Common myeloid progenitor, CD34-positive (primary cell): Measurements from ENCODE around the gene SURF2.

Source experiments
- CTCF ChIA-PET: fragments of 350-600 bp; sonication (Branson Sonifier 250); formaldehyde crosslinking; loops from one replicate; lab custom pipeline; 2021; ENCODE audit warnings: antibody characterized with exemption; lab: Charles Lee
- POLR2A ChIA-PET: fragments of 350-600 bp; sonication (Branson Sonifier 250); formaldehyde crosslinking; loops from one replicate; lab custom pipeline; 2021; ENCODE audit warnings: antibody characterized with exemption; lab: Charles Lee
- DNase-seq, 3 donors: peaks; one replicate each; pipeline versions ENCODE4 v3.0.0 to v3.0.0-alpha.2; 2013
- H3K27ac ChIP-seq, 2 experiments: 1 replicate in 1 of 2; 2 replicates in 1 of 2; pipeline ENCODE4 v1.7.0; 2013; ENCODE audit warnings: inconsistent platforms in 2 of 2, low read length in 2 of 2, mild to moderate bottlenecking in 2 of 2, low read depth in 1 of 2, moderate library complexity in 1 of 2; ENCODE audit not compliant: severe bottlenecking in 2 of 2, insufficient read depth in 1 of 2, poor library complexity in 1 of 2
- H3K27me3 ChIP-seq, 5 experiments: replicated peaks in 2 of 5; 1 replicate in 3 of 5; 2 replicates in 2 of 5; pipeline versions ENCODE4 v1.6.1 to v1.7.0; 2013; ENCODE audit warnings: low read length in 4 of 5, mild to moderate bottlenecking in 2 of 5, moderate library complexity in 2 of 5, inconsistent platforms in 1 of 5; ENCODE audit not compliant: insufficient read depth in 5 of 5, control insufficient read depth in 4 of 5
- H3K36me3 ChIP-seq, 4 experiments: 1 replicate in 2 of 4; 2 replicates in 2 of 4; pipeline versions ENCODE4 v1.6.1 to v1.7.0; 2013; ENCODE audit warnings: low read length in 3 of 4, control low read depth in 1 of 4, mild to moderate bottlenecking in 1 of 4; ENCODE audit not compliant: control insufficient read depth in 4 of 4, insufficient read depth in 4 of 4
- H3K4me1 ChIP-seq, 4 experiments: 1 replicate in 3 of 4; 2 replicates in 1 of 4; pipeline versions ENCODE4 v1.6.1 to v1.7.1; 2013; ENCODE audit warnings: low read length in 3 of 4, mild to moderate bottlenecking in 3 of 4, control low read depth in 1 of 4, inconsistent platforms in 1 of 4, moderate library complexity in 1 of 4; ENCODE audit not compliant: control insufficient read depth in 4 of 4, insufficient read depth in 4 of 4; ENCODE audit errors: control extremely low read depth in 1 of 4
- H3K4me3 ChIP-seq, 7 experiments: 1 replicate in 4 of 7; 2 replicates in 3 of 7; pipeline versions ENCODE4 v1.5.1 to v1.7.0; 2013; ENCODE audit warnings: mild to moderate bottlenecking in 7 of 7, low read length in 6 of 7, moderate library complexity in 6 of 7, inconsistent platforms in 2 of 7, low read depth in 2 of 7, control low read depth in 1 of 7; ENCODE audit not compliant: insufficient read depth in 4 of 7, control insufficient read depth in 1 of 7; ENCODE audit errors: extremely low read depth in 1 of 7
- H3K9me3 ChIP-seq, 5 experiments: 1 replicate in 4 of 5; 2 replicates in 1 of 5; pipeline versions ENCODE4 v1.6.1 to v1.7.1; 2013; ENCODE audit warnings: low read length in 4 of 5, mild to moderate bottlenecking in 2 of 5, inconsistent platforms in 1 of 5, low read depth in 1 of 5, moderate library complexity in 1 of 5; ENCODE audit not compliant: control insufficient read depth in 4 of 5, insufficient read depth in 2 of 5; ENCODE audit errors: control extremely low read depth in 1 of 5
- WGBS: methylation state at CpG from one replicate; pipeline ENCODE4 v1.1.5; 2013; ENCODE audit not compliant: insufficient coverage; 5-methylcytosine and 5-hydroxymethylcytosine counted together

The SURF2 gene

DNA sequence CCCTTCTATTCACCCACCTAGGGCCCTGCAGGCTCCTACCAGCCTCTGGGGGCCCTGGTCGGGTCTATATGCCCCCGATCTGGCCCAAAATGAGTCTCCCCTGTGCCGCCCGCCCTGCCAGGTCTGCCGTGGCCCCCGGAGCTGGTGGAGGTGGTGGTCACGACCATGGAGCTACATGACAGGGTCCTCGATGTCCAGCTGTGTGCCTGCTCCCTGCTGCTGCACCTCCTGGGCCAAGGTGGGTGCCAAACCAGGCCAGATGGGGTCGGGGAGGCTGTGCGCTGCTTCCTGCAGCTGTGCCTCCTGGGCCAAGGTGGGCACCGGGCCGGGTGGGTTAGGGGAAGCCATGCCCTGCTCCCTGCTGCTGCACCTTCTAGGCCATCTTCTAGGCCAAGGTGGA, 43.9 kb downstream of the SURF2 start:
- Histone ChIP-seq H3K27me3 (no peaks in the 10 kb centered on the region), H3K27ac (no peak overlapping the region), H3K9me3 (no peaks in the 10 kb centered on the region), H3K4me3 (no peak overlapping the region), H3K4me1 (no peaks in the 10 kb centered on the region), H3K36me3 (peaks cover 0 to 27% (median 23%) of the 10 kb centered on the region in 4 experiments)
- POLR2A ChIA-PET = no interaction called here
- DNase-seq = no peak
- WGBS = 92% methylated on average over 8 of the region's 12 CpGs
- CTCF ChIA-PET = interaction anchor here (1.1 to 1.2 kb wide), 2 partner anchors 11 to 41 kb away, joined by 4 read pairs; no protein-coding TSS in a partner anchor

DNA sequence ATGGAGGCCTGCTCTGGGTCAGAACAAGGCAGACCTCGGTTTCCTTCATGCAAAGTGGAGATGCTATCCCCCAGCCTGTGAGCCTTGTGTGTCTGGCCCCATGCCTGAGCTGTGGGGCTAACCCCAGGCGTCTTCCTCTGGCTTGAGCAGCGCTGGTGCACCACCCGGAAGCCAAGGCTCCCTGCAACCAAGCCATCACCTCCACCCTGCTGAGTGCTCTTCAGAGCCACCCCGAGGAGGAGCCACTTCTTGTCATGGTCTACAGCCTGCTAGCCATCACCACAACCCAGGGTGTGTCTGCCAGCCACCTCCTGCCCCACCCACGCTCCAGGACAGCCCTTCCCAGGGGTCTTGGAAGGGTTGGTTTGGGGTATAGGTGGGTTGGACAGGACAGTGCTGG, 45.2 kb downstream of the SURF2 start:
- 92% methylated on average over 2 of the region's 6 CpGs for WGBS
- ChIA-PET CTCF (interaction anchor here (1.0 to 5.4 kb wide), 2 partner anchors 10 to 83 kb away, joined by 4 to 52 read pairs; no protein-coding TSS in a partner anchor), POLR2A (no interaction called here)
- Histone ChIP-seq H3K4me3 (no peak overlapping the region), H3K4me1 (no peaks in the 10 kb centered on the region), H3K36me3 (peaks cover 2 to 40% (median 31%) of the 10 kb centered on the region in 4 experiments), H3K27ac (no peak overlapping the region), H3K9me3 (no peaks in the 10 kb centered on the region), H3K27me3 (no peaks in the 10 kb centered on the region)
- no peak for DNase-seq

DNA sequence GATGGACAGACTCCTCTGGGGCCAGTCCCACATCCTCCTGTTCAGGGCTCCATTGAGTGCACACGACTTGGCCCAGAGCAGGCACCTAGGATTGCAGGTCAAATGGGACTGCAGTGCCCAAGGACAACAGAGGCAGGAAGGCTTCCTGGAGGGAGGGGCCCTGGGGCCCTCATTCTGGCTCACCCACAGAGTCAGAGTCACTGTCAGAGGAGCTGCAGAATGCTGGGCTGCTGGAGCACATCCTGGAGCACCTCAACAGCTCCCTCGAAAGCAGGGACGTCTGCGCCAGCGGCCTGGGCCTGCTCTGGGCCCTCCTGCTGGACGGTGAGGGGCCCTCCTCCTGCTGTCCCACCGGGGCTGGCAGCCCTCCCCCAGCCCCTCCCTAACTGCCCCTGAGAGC, 46.3 kb downstream of the SURF2 start:
- Histone ChIP-seq H3K36me3 (peaks cover 2 to 49% (median 35%) of the 10 kb centered on the region in 4 experiments), H3K4me3 (no peak overlapping the region), H3K27ac (no peak overlapping the region), H3K27me3 (no peaks in the 10 kb centered on the region), H3K4me1 (no peaks in the 10 kb centered on the region), H3K9me3 (no peaks in the 10 kb centered on the region)
- WGBS = 85% methylated on average over 7 of the region's 7 CpGs
- ChIA-PET CTCF (interaction anchor here (0.7 to 5.4 kb wide), 10 partner anchors 9 to 225 kb away, joined by 3 to 52 read pairs (median 4); no protein-coding TSS in a partner anchor), POLR2A (no interaction called here)
- DNase-seq = no peak

DNA sequence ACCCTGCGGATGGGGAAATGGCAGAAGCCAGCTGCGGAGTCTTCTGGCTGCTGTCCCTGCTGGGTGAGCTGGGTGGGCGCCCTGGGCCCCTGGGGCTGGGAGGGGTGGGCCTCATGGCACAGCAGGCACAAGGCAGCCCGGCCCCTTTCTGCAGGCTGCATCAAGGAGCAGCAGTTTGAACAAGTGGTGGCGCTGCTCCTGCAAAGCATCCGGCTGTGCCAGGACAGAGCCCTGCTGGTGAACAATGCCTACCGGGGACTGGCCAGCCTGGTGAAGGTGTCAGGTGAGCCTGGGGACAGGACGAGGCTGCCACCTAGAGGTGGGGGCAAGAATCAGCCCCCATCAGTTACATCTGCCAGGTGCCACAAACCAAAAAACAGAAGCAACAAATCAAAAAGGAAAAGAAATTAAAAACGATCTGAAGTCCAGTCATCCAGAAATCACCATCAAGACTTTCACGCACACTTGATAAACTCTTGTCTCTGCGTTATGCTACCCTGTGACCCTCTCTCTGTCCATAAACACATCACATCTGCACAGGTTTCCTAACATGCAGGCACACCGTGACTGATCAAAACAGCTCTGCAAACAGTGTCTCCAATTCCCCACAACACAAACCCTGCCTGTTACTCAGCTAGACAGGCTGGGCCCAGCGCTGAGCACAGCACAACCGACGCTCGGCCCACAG, 47.6 kb downstream of the SURF2 start:
- peaks cover 2 to 58% (median 40%) of the 10 kb centered on the region in 4 experiments for H3K36me3 ChIP-seq
- no peak overlapping the region for H3K27ac ChIP-seq
- H3K4me3 ChIP-seq = no peak overlapping the region
- no peaks in the 10 kb centered on the region for H3K9me3 ChIP-seq
- no peaks in the 10 kb centered on the region for H3K4me1 ChIP-seq
- WGBS = 83% methylated on average over 13 of the region's 16 CpGs
- ChIA-PET CTCF (interaction anchor here (0.8 to 5.4 kb wide), 19 partner anchors 8 to 227 kb away, joined by 3 to 52 read pairs (median 4); partner anchors contain the start of genes SURF1 and SURF2), POLR2A (no interaction called here)
- DNase-seq = peak; percentile 49 to 67 (median 65)
- no peaks in the 10 kb centered on the region for H3K27me3 ChIP-seq

DNA sequence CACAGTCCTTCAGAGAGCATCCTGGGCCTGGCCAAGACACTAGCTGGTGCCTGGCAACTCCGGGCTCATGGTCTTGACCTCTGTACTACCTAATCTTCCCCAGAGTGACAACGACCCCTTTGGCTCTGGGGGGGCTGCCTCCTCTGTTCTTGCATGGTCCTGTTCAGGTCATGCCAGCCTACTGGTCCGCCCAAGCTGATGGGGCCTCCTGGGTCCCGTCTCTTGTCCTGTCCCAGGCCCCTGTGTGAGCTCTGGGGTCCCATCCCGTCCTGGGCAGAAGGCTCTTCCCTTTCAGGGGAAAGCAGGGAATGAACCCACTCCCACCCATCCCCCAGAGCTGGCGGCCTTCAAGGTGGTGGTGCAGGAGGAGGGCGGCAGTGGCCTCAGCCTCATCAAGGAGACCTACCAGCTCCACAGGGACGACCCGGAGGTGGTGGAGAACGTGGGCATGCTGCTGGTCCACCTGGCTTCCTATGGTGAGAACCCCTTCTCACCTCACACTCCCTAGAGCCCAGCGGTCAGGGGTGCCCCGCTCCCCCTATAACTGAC, 48.2 kb downstream of the SURF2 start:
- H3K9me3 ChIP-seq = no peaks in the 10 kb centered on the region
- ChIA-PET POLR2A (no interaction called here), CTCF (interaction anchor here (0.6 to 5.4 kb wide), 17 partner anchors 8 to 218 kb away, joined by 3 to 52 read pairs (median 3); partner anchors contain the start of genes SURF1 and SURF2)
- no peaks in the 10 kb centered on the region for H3K4me1 ChIP-seq
- H3K36me3 ChIP-seq = peaks cover 2 to 63% (median 44%) of the 10 kb centered on the region in 4 experiments
- DNase-seq = no peak
- H3K4me3 ChIP-seq = no peak overlapping the region
- H3K27ac ChIP-seq = no peak overlapping the region
- WGBS = 99% methylated on average over 6 of the region's 12 CpGs
- H3K27me3 ChIP-seq = no peaks in the 10 kb centered on the region

DNA sequence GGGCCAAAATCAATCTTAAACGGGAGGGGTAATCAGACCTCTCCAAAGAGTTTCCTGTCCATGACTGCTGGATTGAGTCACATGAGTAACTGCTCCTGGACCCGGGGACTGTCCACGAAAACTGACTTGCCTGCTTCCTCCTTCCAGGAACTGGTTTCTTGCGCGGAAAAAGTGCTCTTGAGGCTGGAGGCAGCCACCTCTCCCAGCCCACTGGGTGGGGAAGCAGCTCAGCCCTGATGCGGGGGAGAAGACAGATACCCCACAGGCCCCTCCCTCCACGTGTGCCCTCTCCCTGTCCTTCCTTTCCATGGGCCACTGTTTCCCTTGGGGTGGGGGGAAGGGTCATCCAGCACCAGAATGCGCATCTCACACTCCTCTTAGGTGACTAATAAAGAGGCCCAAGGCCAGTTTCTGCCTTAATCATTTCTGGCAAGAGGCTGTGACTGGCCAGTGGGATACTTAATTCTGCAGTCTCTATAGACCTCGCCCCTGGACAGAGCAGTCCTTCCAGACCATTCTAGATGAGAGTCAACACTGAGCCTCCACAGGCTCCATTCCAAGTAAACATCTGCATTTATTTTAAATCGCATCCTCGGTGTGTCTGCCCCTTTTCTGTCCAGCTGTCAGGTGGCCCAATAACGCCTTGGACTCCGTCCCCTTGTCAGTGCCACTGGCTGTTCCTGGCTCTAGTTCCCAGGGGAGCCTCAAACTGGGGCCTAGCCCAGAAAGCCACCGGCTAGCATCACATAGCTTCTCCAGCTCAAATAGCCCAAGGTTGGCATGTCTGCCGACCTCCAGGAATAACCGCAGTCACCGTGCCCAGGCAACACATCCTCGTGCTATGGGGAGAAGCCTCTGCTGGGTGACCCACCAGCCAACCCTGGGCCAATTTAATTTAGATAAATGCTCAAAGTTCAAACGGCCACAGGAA, 49.4 kb downstream of the SURF2 start:
- CTCF ChIA-PET = interaction anchor here (0.6 to 5.4 kb wide), 8 partner anchors 10 to 219 kb away, joined by 3 to 52 read pairs (median 4); no protein-coding TSS in a partner anchor
- 84% methylated on average over 15 of the region's 19 CpGs for WGBS
- no peak overlapping the region for H3K4me3 ChIP-seq
- no peaks in the 10 kb centered on the region for H3K4me1 ChIP-seq
- H3K36me3 ChIP-seq = peaks cover 2 to 73% (median 55%) of the 10 kb centered on the region in 4 experiments
- H3K9me3 ChIP-seq = no peaks in the 10 kb centered on the region
- no peaks in the 10 kb centered on the region for H3K27me3 ChIP-seq
- POLR2A ChIA-PET = no interaction called here
- H3K27ac ChIP-seq = peak overlapping the region in 1 of 2 experiments; percentile 27
- no peak for DNase-seq
